ENCODE measurements around the gene HRH4.

HRH4 gene, protein sequence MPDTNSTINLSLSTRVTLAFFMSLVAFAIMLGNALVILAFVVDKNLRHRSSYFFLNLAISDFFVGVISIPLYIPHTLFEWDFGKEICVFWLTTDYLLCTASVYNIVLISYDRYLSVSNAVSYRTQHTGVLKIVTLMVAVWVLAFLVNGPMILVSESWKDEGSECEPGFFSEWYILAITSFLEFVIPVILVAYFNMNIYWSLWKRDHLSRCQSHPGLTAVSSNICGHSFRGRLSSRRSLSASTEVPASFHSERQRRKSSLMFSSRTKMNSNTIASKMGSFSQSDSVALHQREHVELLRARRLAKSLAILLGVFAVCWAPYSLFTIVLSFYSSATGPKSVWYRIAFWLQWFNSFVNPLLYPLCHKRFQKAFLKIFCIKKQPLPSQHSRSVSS

DNA sequence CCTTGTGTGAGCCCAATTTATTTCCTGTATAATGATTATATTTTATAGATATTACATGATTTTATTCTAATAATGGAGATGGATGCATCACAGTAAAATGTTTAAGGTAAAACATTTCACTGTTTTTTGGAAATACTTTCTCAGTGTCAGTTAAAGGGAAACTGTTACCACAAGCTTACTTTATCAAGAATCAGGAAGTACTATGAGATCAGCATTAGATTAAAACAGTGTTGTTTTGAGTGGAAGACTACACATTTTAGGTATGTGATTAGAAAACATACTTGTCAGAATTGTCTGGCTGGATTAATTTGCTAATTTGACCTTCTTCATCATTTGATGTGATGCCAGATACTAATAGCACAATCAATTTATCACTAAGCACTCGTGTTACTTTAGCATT, at the start of gene HRH4:
HRH4 (plus strand) TSS at position 250 of the 400 bp plus-strand sequence; CDS start at position 342, 92 bp downstream.
- no peak for DNase-seq (ENCODE audit: low read depth)

DNA sequence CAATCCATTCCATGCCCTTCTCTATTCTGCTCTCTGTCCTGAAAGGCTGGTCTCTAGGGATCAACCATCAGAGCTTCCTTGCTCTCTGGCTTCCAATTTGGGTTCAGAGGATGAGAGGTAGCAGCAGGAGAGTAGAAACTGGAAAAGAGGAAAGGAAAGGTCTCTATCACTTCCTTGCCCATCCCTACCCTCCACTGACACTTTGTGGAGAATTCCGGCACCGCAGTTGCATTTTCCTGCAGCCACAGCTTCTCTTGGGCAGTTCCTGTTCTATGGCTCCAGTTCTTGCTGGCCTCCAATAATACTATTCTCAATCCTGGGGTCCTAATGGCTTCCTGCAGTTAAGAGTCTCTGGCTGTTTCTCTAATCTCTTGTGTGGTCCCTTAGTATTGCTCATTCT, 47.3 kb upstream of the HRH4 start:
- no peak for DNase-seq (ENCODE audit: low read depth)

DNA sequence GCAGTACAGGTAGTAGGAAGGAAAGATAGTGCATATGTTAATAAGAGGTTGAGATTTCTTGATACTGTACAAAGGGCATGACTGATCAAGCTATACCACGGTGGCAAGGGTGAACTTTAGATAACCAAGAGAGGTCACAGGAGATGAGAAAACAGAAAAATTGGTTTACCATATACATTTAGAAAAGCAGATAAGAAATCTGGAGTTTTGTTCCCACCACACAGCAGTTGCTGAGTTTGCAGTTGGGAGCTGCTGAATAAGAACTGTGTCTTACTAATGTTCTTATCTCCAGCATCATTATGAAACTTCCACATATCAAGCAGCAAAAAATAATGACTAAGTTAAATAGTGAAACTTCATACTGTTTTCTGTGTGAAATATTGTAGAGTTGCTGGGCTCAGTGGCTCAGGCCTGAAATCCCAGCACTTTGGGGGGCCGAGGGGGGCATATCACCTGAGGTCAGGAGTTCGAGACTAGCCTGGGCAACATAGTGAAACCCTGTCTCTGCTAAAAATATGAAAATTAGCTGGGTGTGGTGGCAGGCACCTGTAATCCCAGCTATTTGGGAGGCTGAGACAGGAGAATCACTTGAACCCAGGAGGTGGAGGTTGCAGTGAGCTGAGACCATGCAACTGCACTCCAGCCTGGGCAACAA, 46.0 kb upstream of the HRH4 start:
- no peak for DNase-seq (ENCODE audit: low read depth)

DNA sequence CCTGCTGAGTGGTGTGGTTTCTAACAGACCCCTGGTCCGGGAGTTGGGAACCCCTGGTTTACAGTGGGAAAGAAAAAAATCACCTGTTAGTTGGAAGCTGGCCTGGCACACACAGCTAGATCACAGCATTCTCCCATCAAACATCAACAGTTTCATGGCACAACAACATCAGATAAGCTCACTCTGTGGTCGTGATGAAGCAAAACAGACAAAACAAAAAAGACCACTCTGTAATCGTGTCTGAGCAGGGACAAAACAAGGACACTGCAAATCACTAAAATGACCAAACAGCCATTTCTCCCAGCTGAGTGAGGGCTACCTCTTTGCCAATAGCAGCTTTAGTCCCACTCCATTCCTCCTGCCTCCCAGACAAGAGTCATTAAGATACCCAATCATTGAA, 43.0 kb upstream of the HRH4 start:
- DNase-seq (ENCODE audit: low read depth): no peak

DNA sequence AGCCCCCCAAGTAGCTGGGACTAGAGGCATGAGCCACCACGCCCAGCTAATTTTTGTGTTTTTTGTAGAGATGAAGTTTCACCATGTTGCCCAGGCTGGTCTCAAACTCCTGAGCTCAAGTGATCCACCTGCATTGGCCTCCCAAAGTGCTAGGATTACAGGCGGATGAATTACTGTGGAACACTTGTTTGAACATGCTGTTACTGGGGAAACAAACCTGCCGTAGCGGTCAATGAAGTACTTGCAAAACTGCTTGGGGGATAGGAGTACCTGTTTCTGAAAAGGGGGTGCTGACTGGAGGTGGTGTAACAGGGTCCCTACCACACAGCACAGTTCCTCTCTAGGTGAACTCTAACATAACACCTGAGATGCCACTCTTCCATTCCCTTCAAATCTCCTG, 39.9 kb upstream of the HRH4 start:
- no peak for DNase-seq (ENCODE audit: low read depth)

DNA sequence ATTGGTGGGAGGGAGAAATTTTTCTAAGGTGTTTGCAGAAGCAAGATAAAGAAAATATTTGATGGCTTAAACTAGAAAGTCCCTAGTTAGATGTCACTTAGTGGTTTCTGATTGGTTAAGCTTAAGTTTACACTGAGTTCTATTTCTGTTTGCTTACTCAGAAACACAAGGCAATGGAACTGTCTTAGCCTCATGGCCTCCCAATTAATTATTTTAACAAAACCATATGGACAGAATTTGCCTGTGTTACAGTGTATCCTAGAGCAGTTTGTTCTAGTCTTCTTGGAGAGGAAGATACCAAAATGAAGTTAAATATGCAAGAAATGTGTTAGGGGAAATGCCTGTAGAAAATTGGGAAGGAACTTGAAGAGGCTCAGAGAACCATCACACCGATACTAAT, 38.6 kb upstream of the HRH4 start:
- no peak for DNase-seq (ENCODE audit: low read depth)

DNA sequence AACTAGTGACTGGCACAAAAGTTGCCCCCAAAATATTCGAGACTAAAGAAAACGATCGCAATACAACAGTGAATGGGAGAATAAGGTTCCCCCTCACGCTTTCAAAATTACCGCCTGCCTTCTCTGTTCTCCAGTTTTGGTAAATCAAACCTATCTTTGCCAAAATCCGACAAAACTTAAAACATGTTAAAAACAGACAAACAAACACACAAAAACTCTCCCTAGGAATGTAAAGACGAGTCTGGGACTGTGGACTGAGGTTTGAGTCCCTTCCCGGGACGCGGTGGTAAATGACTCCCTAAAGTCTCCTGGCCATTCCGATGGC, 34.4 kb upstream of the HRH4 start:
- no peak for DNase-seq (ENCODE audit: low read depth)

DNA sequence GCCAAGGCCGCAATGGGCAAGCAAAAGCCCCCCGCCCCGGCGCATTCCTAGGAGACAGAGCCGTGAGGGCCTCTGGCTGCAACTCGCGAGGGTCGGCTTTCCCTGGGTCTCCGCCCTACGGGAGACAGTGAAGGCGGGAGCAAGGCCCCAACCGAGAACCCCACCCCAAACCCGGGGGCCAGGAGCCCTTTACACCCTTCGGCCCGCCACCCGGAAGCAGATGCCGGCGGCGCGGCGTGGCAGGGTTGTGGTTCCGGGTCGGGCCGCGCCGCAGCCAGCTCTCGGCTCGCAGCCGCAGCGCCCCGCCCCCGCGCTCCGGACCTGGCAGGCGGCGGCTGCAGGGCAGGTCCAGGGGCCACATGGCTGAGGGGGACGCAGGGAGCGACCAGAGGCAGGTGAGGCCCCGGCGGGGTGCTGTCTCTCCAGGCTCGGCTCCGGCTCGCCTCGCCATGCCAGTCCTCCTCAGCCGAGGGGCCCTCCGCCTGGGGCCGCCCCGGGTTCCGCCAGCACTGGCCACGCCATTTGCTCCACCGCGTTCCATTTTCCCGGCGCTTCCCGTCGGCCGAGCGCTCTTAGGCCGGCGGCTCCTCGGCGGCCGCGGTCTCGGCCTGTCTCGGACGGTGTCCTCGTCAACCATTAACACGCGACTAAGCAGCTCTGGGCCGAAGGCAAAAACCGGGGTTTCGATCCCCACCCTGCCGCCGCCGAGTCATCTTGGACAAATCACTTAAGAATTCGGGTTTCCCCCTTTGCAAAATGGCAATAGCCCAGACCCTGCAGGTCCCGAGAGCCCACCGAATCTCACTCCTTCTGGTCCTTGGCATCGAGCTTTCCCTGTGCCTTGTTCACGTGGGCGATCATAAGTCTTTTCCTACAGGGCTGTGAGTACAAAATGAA, 33.8 kb upstream of the HRH4 start, which contains the start of gene IMPACT:
IMPACT (plus strand) TSS at position 273 of the 897 bp plus-strand sequence; CDS start at position 360, 87 bp downstream.
- peak; percentile 67 for DNase-seq (ENCODE audit: low read depth)

DNA sequence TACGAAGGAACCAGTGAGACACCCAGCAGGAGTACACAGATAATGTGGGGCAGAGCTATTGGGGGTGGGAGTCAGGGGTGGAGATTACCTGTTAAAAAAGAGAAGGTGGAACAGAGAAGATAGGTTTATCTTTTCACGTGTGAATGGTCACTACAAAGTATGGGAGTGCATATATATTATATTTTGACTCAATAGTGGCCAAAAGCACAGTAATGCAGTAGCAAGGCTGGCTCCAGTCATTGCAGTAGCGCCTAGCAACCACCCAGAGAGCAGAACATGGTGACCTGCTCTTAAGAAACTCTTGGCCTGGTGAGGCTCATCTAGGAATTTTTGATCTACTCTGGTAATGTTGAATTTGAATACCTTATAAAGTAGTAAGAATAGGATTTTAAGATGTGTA, 33.0 kb upstream of the HRH4 start:
- no peak for DNase-seq (ENCODE audit: low read depth)

DNA sequence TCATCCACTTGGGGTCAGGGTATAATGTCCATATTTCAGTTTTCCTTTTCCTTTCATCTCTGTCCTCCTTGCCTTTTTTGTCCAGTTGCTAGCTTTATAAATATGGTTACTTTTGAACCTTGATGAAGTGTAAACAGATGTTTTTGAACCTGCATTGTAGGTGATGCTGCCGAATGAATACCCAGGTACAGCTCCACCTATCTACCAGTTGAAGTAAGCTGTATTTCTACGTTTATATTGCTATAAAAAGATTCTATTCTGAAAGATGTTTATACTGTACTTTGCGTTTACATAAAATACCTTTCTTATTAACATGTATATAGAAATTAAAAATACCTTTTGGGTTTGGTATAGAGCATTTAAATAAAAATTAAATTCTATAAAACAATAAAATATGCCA, 31.7 kb upstream of the HRH4 start:
- DNase-seq (ENCODE audit: low read depth): no peak

DNA sequence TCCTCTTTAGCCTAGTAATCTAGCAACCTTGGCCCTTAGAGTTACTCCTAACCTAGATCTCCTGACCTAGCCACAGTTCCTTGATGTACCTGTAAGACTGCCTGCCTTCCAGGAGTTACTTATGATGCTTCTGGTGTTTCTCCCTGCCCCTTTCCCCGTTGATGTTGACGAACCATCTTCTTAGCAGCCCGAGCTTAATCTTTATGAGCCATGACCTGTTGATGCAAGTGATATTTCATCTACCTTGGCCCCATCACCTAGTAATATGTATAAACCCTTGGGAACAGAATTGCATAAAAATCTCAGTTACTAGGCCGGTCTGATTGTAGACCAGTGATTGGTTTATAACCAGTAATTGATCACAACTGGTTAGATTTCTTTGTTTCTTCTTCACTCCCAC, 31.2 kb upstream of the HRH4 start:
- no peak for DNase-seq (ENCODE audit: low read depth)

DNA sequence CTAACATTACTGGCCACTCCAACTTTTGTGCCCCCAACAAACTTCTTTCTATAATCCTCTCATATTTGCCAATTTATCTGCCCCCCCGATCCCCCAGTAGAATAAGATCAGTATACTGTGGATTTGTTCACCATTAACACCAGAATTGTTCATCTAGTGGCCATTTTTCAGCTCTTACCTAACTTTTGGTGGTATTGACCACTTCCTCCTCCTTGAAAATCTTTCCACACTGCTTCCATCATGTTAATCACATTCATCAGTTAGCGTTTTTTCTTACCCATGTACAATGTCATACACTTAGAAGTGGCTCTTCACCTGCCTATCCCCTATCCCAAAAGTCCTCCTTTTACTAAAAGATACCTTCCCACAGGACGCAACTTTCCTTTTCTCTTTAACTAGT, 27.8 kb upstream of the HRH4 start:
- DNase-seq (ENCODE audit: low read depth): no peak

DNA sequence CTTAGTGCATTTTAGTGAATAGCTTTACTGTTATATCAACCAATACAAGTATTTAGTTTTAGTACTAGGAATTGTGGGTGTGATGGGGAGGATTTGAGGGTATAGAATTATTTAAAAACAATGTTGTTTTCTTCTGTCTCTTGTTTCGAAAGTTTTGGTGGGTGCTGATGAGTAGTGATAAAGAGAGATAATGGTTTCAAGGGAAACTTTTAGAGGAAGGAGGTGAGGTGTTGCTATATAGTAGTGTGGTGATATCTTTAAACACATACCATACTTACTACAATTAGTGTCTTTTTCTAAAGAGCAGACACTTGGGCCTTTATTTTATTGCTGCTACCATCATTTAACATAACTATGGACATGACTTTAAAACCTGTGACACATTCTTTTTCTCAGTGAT, 23.5 kb upstream of the HRH4 start:
- no peak for DNase-seq (ENCODE audit: low read depth)

DNA sequence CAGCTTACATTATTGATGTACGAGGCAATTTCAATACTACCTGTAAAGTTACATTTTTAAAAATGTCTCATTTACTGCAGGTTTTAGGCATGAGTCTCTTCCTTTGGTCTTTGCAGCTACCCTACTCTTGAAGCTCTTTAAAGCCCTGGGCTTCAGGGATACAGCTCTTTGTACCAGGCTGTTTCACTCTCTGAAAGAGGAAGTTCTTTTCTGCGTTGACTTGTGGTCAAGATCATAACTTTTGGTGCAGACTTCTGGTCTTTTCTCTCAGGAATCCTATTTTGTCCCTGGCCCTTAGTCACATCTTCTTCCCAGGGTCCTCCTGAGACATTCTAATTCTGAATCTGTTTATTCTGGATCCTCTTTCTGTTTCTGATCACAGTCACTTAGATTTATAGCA, 16.6 kb upstream of the HRH4 start:
- DNase-seq (ENCODE audit: low read depth): no peak

DNA sequence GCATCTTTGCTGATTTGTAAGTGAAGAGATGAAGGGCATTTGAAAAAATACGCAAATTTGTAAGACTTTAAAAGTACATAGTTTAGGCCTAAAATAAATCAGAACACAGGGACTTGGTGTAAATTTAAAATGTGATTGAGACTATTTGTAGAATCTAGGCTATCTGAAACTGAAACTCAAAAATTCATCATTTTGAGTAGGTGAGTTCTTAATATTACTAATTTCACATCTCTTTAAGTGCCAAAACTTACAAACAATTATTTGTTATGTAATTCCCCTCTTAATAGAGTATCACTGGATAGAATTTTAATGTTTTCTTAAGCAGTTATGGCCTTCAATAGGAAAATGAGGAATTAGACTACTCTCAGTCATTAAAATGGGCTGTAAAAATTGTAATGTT, 14.0 kb upstream of the HRH4 start:
- no peak for DNase-seq (ENCODE audit: low read depth)

DNA sequence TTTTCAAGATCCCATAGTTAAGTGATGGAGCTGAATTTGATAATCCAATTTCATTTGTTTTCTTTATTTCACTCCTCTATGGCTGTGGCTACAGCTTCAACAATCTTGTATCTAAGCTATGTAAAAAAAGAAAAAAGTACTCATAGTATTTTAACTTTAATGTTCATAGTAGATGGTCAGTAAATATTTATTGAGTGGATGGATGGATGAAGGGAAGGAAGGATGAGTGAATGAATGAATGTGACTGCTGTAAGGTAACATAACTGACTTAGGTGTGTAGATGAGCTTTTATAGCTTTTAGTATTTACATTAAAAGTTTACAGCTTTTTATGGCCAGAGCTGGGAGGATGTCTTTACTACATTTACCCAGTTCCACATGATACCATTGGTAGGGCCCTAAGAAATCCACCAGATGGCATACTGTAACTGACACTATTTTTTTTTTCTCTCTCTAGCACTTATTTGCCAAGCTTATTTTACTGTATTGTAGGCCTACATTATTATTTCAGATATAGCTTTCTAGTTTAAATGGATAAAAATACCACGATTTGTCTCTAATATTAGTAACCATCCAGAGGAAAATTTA, 13.4 kb upstream of the HRH4 start:
- no peak for DNase-seq (ENCODE audit: low read depth)

DNA sequence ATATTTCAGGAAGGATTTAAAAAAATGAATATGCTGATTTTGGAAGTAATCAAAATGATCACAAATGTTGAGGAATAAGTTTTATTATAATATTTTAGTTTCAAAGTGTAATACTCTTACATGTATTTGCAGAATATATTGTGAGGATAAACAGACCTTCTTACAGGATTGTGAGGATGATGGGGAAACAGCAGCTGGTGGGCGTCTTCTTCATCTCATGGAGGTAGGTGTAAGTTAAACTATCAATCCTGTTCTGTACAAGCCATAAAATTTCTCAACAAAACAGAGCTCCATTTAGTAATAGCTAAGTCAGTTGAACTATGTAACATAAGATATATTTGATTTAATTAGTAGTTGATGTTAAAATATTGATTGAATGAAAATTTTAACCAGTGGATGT, 12.5 kb upstream of the HRH4 start:
- DNase-seq (ENCODE audit: low read depth): no peak

DNA sequence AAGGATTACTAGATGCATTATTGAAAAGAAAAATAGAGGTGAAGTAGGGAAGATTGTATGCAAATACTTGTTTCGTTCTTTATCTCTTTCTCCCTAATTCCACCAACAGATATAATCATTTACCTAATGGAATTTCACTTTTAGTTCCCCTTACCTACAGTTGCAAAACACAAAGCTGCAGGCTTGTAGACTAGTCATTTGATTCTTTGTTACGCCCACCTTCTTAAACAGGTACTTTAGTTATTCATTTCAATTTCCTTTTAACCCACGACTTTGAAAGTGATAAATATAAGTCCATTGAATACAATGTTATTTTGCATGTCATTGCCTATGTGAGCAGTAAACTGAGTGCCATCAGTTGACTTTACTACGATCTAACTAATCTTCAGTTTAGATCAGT, 3.9 kb upstream of the HRH4 start:
- no peak for DNase-seq (ENCODE audit: low read depth)

DNA sequence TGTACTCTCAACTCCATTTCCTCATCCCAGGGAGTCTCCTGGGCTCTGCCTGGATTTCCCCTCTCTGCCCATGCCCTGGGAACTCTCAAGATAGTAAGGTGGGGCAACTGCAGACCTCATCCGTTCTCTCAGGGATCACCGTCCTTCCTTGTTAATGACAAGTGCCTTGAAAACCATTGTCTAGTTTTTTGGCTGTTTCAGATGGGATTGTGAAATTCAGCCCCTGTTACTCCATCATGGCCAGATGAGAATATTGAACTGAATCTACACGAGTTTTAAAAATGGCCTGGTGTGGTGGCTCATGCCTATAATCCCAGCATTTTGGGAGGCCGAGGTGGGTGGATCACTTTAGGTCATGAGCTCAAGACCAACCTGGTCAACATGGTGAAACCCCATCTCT, 665 bp upstream of the HRH4 start:
- DNase-seq (ENCODE audit: low read depth): no peak

DNA sequence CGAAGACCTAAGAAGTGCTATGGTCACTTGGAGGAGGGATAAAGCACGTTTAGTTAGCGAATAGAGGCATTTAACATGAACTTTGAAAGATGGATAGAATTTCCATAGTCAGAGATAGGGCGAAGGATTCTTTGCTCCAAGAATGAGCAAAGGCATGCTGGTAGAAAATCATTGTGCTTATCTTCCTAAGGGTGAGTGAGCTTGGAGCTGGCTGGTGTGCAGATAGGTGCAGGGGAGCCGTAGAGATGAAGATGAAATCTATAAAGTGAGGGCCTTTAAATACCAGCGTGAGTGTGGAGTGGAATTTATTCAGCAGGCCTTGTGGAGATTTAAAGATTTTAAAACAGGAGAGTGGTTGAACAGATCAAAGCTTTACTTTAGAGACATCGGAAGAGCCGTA, 1.6 kb downstream of the HRH4 start:
- no peak for DNase-seq (ENCODE audit: low read depth)

DNA sequence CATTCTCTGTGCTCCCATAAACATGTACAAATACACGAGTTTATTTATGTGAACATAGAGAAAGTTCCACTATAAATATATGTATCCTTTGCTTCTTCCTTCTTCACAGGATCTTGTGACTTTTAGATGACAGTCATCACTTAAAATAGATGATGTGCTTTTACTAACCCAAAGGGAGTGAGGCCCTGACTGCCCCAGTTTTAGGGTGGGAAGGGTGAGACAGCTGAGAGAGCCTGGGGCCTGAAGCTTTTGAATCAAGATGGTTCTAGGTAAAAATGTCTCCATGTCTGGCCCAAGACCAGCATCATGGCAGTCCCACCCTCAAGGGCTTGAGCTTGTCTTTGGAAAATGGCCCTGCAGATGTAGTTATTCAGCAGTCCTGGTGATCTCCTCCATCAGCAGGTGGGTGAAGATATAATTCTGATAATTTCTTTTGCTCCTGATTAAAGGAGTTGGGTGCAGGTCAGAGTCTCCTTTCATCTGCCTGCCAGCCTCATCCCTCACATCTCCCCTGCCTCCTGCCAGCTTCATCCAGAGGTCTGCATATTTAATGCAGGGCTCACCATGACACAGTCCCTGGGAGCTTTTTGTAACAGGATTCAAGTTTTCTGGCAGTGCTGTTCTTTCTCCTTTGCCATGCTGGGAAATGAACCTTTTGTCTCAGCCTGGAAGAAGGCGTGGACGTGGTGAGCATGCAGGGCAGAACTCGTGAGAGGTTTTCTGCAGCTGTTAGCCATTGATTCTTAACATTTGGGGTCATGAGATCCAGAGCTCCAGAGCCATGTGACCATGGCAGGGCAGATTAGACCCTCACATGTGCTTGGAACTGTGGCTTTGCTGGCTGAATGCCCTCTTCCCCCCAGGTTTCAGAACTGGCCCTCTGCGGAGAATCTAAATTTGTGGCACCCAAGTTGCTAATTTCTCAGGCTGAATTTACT, 2.7 kb downstream of the HRH4 start:
- DNase-seq (ENCODE audit: low read depth): no peak

Data from activated T-helper 1 cell treated with Interleukin-2 at 50 U/mL for 16 hours (primary cell).